Upper lobe of right lung (tissue), 1 donor: ENCODE results near the gene KDM2B. TPM values are rescaled to one million over a fixed set of nuclear protein-coding genes. Genes with fewer than 3 reads are reported as not detected.
"Not testable (repeated sequence)": the region's sequence is repeated elsewhere in the genome, so short reads cannot be mapped to it uniquely, and the experiment has no call there.

Source experiments
- ATAC-seq: fragments of 200-7000 bp; cut with Tn5 transposase; one replicate; pipeline ENCODE4 v1.9.1; 2020; ENCODE audit warnings: mild to moderate bottlenecking, moderate library complexity
- DNase-seq: peaks from one replicate; pipeline ENCODE4 v3.0.0-alpha.2; 2020
- H3K27ac ChIP-seq: fragments of 200-600 bp; one replicate; pipeline ENCODE4 v1.8.0; 2022
- H3K27me3 ChIP-seq: fragments of 200-600 bp; one replicate; pipeline ENCODE4 v1.8.0; 2022; ENCODE audit warnings: mild to moderate bottlenecking
- H3K36me3 ChIP-seq: fragments of 200-600 bp; one replicate; pipeline ENCODE4 v1.8.0; 2022
- H3K4me1 ChIP-seq: fragments of 200-600 bp; one replicate; pipeline ENCODE4 v1.8.0; 2022
- H3K4me3 ChIP-seq: fragments of 200-600 bp; one replicate; pipeline ENCODE4 v1.8.0; 2022; ENCODE audit warnings: mild to moderate bottlenecking
- H3K9me3 ChIP-seq: fragments of 200-600 bp; one replicate; pipeline ENCODE4 v1.8.0; 2022
- CTCF ChIP-seq: fragments of 200-600 bp; IDR thresholded peaks from one replicate; pipeline ENCODE4 v1.8.0; 2022; ENCODE audit warnings: antibody characterized with exemption
- intact Hi-C: fragments of 100-400 bp; cut with DNase I; formaldehyde crosslinking; loops from one replicate; pipeline ENCODE4 v1.11.0; 2022
- total RNA-seq: library from RNA; stranded (reverse); fragmentation: NEBNext Ultra II Directional; extraction: Animal tissue kit (Norgen Biotek cat#: 25700); gene quantifications from one replicate; pipeline ENCODE4 v1.2.1, GENCODE V29; 2021
- donor health status: DM: no; HTN: yes; CAD: no; lungs with severe emphysema.

Gene KDM2B
- total RNA-seq, 1 donor from 2014 or later: 35.4 TPM

DNA sequence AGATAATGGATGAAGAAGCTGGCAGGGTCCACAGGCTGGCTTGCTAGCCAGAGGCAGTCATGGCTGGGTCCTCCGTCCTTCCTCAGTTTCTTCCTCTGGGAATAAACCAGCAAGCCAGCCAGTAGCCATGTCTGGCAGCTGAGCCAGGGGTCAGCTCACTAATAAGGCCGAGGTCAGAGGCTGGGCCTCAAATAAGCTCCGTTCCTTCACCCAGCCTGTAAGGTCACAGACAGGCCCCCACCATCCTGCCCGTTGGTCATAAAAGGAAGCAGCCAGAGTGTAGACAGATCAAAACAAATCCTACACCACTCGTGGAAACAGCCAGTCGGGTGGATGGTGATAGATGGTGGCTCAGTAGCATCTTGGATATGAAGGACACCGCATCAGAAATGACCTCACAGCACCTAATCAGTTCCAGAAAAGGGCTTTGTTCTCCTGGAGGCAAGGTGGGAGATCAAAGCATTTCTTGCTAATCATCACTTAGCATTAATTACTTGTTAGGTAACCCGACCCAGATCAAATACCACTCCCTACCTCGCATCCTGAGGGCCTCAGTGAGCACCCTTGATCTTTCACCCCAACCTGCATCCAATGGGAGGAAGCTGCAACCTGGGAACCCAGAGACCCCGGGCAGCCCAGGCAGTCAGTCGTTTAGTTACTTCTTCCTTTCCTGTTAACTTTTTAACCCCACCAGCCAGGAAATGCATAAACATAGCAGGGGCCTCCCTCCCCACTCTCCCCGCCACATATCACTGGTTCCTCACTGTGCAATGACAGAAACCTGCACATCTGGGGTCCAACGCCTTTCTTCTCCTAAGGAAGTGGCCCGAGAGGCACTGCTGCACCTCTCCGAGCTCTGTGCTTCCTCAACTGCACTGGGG lies 90.2 kb downstream of the KDM2B start:
- ATAC-seq (no peak), DNase-seq (no peak)
- no peaks in the 10 kb centered on the region for H3K9me3 ChIP-seq
- H3K27ac ChIP-seq: no peak overlapping the region
- no peaks in the 10 kb centered on the region for H3K4me1 ChIP-seq
- intact Hi-C loops: loop anchor here (10.0 kb wide), 1 partner anchor 184 kb away; no protein-coding TSS in a partner anchor
- TF ChIP-seq CTCF: no peak
- H3K36me3 ChIP-seq: no peaks in the 10 kb centered on the region
- H3K4me3 ChIP-seq: no peak overlapping the region
- H3K27me3 ChIP-seq: no peaks in the 10 kb centered on the region

- intact Hi-C loops: loop anchor here (10.0 kb wide), 1 partner anchor 185 kb away; no protein-coding TSS in a partner anchor
- H3K27ac ChIP-seq: no peak overlapping the region
- H3K36me3 ChIP-seq: no peaks in the 10 kb centered on the region
- no peak overlapping the region for H3K4me3 ChIP-seq
- H3K4me1 ChIP-seq: no peaks in the 10 kb centered on the region
- ATAC-seq (peak; percentile 31), DNase-seq (no peak)
- TF ChIP-seq CTCF: no peak
- no peaks in the 10 kb centered on the region for H3K27me3 ChIP-seq
- H3K9me3 ChIP-seq: no peaks in the 10 kb centered on the region
These were observed 90.9 kb downstream of the KDM2B start for GRCh38 chr12:121489874-121490273.

DNA sequence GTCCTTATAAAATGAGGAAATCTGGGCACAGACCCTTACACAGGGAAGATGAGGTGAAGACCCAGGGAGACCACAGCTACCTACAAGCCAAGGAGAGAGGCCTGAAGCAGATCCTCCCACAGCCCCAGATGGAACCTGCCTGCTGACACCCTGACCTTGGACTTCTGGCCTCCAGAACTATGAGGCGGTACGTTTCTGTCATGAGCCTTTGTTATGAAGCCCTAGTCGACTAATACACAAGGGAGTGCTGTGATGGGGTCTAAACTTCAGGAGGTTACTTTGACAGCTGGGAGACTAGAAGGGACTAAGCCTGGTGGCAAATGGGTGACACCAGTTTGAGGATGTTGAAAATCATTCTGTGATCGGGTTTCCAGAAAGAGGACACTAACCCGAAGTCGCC lies 95.9 kb downstream of the KDM2B start:
- ATAC-seq: no peak
- Histone ChIP-seq H3K9me3 (no peaks in the 10 kb centered on the region), H3K4me3 (no peak overlapping the region), H3K4me1 (no peaks in the 10 kb centered on the region), H3K36me3 (no peaks in the 10 kb centered on the region), H3K27me3 (no peaks in the 10 kb centered on the region), H3K27ac (no peak overlapping the region)
- DNase-seq: no peak
- intact Hi-C loops: no loop called here
- TF ChIP-seq CTCF: no peak

DNA sequence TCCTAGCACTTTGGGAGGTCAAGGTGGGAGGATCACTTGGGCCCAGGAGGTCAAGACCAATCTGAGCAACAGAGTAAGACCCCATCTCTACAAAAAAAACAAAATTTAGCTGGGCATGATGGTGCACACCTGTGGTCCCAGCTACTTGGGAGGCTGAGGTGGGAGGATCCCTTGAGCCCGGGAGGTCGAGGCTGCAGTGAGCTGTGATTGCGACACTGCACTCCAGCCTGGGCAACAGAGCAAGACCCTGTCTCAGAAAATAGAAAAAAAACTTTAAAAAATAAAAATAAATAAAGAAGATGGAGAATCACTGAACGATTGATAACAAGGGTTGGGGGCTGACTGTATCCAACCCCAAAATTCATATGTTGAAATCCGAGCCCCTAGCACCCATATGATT lies 96.3 kb downstream of the KDM2B start:
- intact Hi-C loops, H3K27me3 ChIP-seq, ATAC-seq, H3K4me3 ChIP-seq, DNase-seq, H3K4me1 ChIP-seq, H3K9me3 ChIP-seq, H3K36me3 ChIP-seq, H3K27ac ChIP-seq: not testable (repeated sequence)

- intact Hi-C loops: no loop called here
- H3K4me1 ChIP-seq: no peaks in the 10 kb centered on the region
- TF ChIP-seq CTCF: no peak
- DNase-seq (no peak), ATAC-seq (no peak)
- no peak overlapping the region for H3K27ac ChIP-seq
- no peaks in the 10 kb centered on the region for H3K9me3 ChIP-seq
- no peaks in the 10 kb centered on the region for H3K27me3 ChIP-seq
- no peak overlapping the region for H3K4me3 ChIP-seq
- H3K36me3 ChIP-seq: no peaks in the 10 kb centered on the region
These were observed 96.9 kb downstream of the KDM2B start for GRCh38 chr12:121483949-121484348.

DNA sequence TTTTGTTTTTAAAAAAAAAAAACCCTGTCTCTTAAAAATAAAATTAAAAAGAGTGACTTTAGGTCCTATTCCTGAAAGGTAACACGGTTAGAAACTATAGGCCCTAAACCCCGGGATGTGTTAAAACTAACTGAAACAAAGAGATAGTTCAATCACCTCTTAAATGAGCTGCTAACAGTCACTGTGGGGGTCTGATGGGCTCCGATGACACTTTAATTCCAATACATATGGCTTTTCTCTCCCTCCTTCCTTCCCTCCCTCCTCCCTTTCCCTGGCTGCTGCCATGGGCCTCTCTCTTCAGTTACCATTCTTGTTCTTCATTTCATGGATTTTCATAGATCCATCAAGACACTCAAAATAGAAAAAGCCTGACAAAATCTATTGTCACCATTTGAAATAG lies 104.3 kb downstream of the KDM2B start:
- no peak for ATAC-seq
- intact Hi-C loops: no loop called here
- H3K4me1 ChIP-seq: peaks cover 6% of the 10 kb centered on the region
- H3K27ac ChIP-seq: no peak overlapping the region
- no peaks in the 10 kb centered on the region for H3K9me3 ChIP-seq
- H3K36me3 ChIP-seq: no peaks in the 10 kb centered on the region
- H3K27me3 ChIP-seq: no peaks in the 10 kb centered on the region
- DNase-seq: no peak
- TF ChIP-seq CTCF: no peak
- no peak overlapping the region for H3K4me3 ChIP-seq
